Thyroid gland (tissue), 4 donors: ENCODE data around the gene ZNF862.

Source experiments
- POLR2A ChIP-seq, 2 donors: fragments of 450-650 bp; IDR thresholded peaks; one replicate each; pipeline ENCODE4 v1.6.1; 2017; ENCODE audit warnings: antibody characterized with exemption in 2 of 2, mild to moderate bottlenecking in 2 of 2, moderate library complexity in 1 of 2
- TF ChIP-seq, protein P1 (sequence below), 6 experiments: fragments of 200-600 bp in 3 of 6; fragments of 450-650 bp in 3 of 6; sonication (generic) in 3 of 6; IDR thresholded peaks; one replicate each; pipeline ENCODE4 v1.5.1; 2016 to 2019; ENCODE audit warnings: antibody characterized with exemption in 6 of 6, mild to moderate bottlenecking in 2 of 6, inconsistent platforms in 1 of 6, moderate library complexity in 1 of 6

GRCh38 chr7:149811221-149811620 lies 27.0 kb upstream of the ZNF862 start:
- TF ChIP-seq, protein P1, sequence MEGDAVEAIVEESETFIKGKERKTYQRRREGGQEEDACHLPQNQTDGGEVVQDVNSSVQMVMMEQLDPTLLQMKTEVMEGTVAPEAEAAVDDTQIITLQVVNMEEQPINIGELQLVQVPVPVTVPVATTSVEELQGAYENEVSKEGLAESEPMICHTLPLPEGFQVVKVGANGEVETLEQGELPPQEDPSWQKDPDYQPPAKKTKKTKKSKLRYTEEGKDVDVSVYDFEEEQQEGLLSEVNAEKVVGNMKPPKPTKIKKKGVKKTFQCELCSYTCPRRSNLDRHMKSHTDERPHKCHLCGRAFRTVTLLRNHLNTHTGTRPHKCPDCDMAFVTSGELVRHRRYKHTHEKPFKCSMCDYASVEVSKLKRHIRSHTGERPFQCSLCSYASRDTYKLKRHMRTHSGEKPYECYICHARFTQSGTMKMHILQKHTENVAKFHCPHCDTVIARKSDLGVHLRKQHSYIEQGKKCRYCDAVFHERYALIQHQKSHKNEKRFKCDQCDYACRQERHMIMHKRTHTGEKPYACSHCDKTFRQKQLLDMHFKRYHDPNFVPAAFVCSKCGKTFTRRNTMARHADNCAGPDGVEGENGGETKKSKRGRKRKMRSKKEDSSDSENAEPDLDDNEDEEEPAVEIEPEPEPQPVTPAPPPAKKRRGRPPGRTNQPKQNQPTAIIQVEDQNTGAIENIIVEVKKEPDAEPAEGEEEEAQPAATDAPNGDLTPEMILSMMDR (IDR thresholded peaks at IDR 0.05) = no peak
- TF ChIP-seq POLR2A (IDR thresholded peaks at IDR 0.05) = no peak
